IPS DF 4.7 (cell line): Measurements from ENCODE around the gene AZGP1.
"Not testable (repeated sequence)": the region's sequence is repeated elsewhere in the genome, so short reads cannot be mapped to it uniquely, and the experiment has no call there.

Experiments
- DNase-seq: peaks from one replicate; pipeline ENCODE4 v3.0.0-alpha.2; 2013; ENCODE audit warnings: low spot score; ENCODE audit errors: extremely low read depth

Gene AZGP1

GRCh38 chr7:99975782-99976521 lies at the start of gene AZGP1:
TSS of gene AZGP1 (minus strand) at chr7:99976031. CDS start at chr7:99976020, 11 bp downstream.
- DNase-seq: no peak

- no peak for DNase-seq
Measured at GRCh38 chr7:100024020-100024619, 48.3 kb upstream of the AZGP1 start.

DNA sequence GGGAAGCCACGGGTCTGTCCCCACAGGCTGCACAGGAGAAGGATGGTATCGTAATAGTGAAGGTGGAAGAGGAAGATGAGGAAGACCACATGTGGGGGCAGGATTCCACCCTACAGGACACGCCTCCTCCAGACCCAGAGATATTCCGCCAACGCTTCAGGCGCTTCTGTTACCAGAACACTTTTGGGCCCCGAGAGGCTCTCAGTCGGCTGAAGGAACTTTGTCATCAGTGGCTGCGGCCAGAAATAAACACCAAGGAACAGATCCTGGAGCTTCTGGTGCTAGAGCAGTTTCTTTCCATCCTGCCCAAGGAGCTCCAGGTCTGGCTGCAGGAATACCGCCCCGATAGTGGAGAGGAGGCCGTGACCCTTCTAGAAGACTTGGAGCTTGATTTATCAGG lies 47.7 kb upstream of the AZGP1 start:
- no peak for DNase-seq

GRCh38 chr7:100022621-100023020 lies 46.8 kb upstream of the AZGP1 start:
- DNase-seq: no peak

- no peak for DNase-seq
Measured at GRCh38 chr7:100021297-100021696, 45.5 kb upstream of the AZGP1 start.

DNA sequence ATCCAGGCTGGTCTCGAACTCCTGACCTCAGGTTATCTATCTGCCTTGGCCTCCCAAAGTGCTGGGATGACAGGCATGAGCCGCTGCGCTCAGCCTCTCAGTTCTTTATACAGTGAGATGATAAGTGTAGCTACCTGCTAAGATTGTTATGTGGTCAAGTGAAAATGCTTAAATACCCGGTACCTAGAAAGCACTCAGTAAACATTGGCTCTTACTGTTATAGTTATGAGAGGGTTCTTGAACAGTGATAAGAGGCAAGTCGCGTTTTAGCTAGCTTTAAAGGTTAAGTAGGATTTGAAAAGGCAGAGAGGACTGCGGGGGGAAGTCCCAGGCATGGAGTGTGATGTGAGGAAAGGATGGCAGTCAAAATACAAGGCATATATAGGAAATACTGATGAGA lies 44.1 kb upstream of the AZGP1 start:
- no peak for DNase-seq

- no peak for DNase-seq
Measured at GRCh38 chr7:100017875-100018274, 42.0 kb upstream of the AZGP1 start.

DNA sequence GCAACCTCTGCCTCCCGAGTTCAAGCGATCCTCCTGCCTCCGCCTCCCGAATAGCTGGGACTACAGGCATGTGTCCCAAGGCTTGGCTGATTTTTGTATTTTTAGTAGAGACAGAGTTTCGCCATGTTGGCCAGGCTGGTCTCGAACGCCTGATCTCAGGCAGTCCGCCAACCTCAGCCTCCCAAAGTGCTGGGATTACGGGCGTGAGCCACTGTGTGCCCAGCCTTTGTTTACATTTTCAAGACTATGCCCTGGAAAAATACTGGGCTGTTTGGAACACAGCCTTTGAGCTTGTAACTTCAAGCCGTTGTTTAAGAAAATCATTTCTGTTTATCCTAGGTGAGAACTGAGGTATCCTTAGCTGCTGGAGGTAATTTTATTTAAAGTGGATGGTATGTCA lies 41.5 kb upstream of the AZGP1 start:
- DNase-seq: no peak

- no peak for DNase-seq
Measured at GRCh38 chr7:100016215-100016901, 40.5 kb upstream of the AZGP1 start.

- peak; percentile 69 for DNase-seq
Measured at GRCh38 chr7:100015232-100016214, 39.7 kb upstream of the AZGP1 start, which contains the start of gene ZKSCAN1. TSS of gene ZKSCAN1 (plus strand) at chr7:100015596. CDS start at chr7:100023507, 7,911 bp downstream.

- no peak for DNase-seq
Measured at GRCh38 chr7:100013328-100013676, 37.5 kb upstream of the AZGP1 start.

DNA sequence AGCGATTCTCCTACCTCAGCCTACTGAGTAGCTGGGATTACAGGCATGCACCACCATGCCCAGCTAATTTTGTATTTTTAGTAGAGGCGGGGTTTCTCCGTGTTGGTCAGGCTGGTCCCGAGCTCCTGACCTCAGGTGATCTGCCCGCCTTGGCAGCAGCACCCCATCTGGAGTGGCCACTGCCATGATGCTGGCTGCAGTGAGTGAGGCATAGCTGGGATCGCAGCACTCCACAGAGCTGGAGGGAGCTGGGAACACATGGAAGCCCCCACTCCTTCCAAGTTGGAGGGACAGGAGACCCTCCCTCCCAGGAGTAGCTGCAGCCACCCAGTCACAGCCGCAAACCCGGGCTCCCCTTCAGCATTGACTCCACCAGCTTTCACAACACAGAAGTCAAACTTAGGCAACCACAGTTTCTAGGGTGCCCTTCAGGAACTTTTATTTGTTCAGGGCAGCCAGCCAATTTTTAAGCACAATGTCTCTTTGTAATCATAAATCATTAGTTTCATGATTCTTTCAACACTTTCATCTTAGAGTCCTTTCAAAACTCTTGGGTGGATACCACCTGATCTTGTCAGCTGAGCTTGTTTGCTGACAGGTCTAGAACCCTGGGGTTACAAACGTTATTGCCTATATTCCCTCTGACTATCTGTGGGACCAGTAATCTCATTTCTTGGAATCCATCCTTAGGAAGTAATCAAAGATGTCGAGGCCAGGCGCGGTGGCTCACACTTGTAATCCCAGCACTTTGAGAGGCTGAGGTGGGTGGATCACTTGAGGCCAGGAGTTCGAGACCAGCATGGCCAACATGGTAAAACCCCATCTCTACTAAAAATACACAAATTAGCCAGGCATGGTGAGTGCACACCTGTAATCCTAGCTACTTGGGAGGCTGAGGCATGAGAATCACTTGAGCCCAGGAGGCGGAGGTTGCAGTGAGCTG lies 36.8 kb upstream of the AZGP1 start:
- DNase-seq: not testable (repeated sequence)

GRCh38 chr7:100011516-100011915 lies 35.7 kb upstream of the AZGP1 start:
- no peak for DNase-seq

DNA sequence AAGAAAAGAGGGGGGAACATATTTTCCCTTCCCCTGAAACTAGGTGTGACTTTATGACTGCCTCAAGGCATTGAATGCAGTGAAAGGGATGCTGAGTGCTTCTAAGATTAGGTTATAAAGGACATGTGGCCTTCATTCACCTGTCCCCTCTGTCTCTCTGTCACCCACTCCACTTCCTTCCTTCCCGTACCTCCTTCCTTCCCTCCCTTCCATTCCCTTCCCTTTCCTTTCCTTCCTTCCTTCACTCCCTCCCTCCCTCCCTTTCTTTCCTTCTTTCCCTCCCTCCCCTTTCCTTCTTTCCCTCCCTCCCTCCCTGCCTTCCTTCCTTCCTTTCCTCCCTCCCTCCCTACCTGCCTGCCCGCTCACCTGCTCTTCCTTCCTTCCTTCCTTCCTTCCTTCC lies 35.1 kb upstream of the AZGP1 start:
- no peak for DNase-seq

- DNase-seq: not testable (repeated sequence)
Measured at GRCh38 chr7:100009952-100010351, 34.1 kb upstream of the AZGP1 start.

GRCh38 chr7:100008525-100008924 lies 32.7 kb upstream of the AZGP1 start:
- DNase-seq: no peak

DNA sequence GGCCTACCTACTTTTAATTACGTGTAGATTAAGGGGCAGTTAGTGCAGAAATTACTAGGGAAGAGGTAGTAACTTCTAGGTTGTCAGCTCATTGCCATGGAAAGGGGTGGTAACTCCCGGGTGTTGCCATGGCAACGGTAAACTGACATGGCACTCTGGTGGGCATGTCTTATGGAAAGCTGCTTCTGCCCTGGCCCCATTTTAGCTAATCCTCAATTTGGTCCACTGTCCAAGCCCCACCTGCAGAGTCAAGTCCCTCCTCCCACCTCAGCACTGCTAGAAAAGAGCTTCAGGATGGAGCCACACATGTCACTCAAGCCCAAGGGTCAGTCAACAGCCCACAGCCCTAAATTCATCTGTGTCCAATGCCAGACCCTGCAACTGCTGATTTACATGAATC lies 32.1 kb upstream of the AZGP1 start:
- no peak for DNase-seq

- DNase-seq: no peak
Measured at GRCh38 chr7:100003711-100004661, 28.2 kb upstream of the AZGP1 start.

GRCh38 chr7:100000239-100000638 lies 24.4 kb upstream of the AZGP1 start:
- DNase-seq: no peak
